GM18909 (cell line): ENCODE data around the gene LRTM2.

Experiments
- ATAC-seq: cut with Tn5 transposase; IDR thresholded peaks from one replicate; pipeline ENCODE4 v1.9.1; 2021; ENCODE audit warnings: mild to moderate bottlenecking; ENCODE audit not compliant: unreplicated experiment, poor library complexity

The LRTM2 gene

GRCh38 chr12:1857086-1857485 is 36.7 kb downstream of the LRTM2 start:
- ATAC-seq: no peak

GRCh38 chr12:1857821-1858220 is 37.5 kb downstream of the LRTM2 start:
- ATAC-seq: no peak

GRCh38 chr12:1858456-1858855 is 38.1 kb downstream of the LRTM2 start:
- ATAC-seq: no peak

- ATAC-seq: no peak
Observed at GRCh38 chr12:1859643-1860042, 39.3 kb downstream of the LRTM2 start.

GRCh38 chr12:1862973-1863372 is 42.6 kb downstream of the LRTM2 start:
- no peak for ATAC-seq

- no peak for ATAC-seq
Observed at GRCh38 chr12:1863823-1864222, 43.5 kb downstream of the LRTM2 start.

- ATAC-seq: no peak
Observed at GRCh38 chr12:1864456-1864855, 44.1 kb downstream of the LRTM2 start.

- ATAC-seq: no peak
Observed at GRCh38 chr12:1864867-1865266, 44.5 kb downstream of the LRTM2 start.

- no peak for ATAC-seq
Observed at GRCh38 chr12:1865284-1865866, 45.0 kb downstream of the LRTM2 start.

- no peak for ATAC-seq
Observed at GRCh38 chr12:1869145-1869544, 48.8 kb downstream of the LRTM2 start.

GRCh38 chr12:1870086-1870485 is 49.7 kb downstream of the LRTM2 start:
- no peak for ATAC-seq

- ATAC-seq: no peak
Observed at GRCh38 chr12:1870998-1871917, 50.9 kb downstream of the LRTM2 start.

- ATAC-seq: no peak
Observed at GRCh38 chr12:1872001-1872400, 51.6 kb downstream of the LRTM2 start.

- ATAC-seq: no peak
Observed at GRCh38 chr12:1872448-1872847, 52.1 kb downstream of the LRTM2 start.

GRCh38 chr12:1873531-1874510 is 53.5 kb downstream of the LRTM2 start:
- ATAC-seq: no peak

- no peak for ATAC-seq
Observed at GRCh38 chr12:1875608-1876007, 55.2 kb downstream of the LRTM2 start.

GRCh38 chr12:1876086-1876485 is 55.7 kb downstream of the LRTM2 start:
- ATAC-seq: no peak

GRCh38 chr12:1877169-1877878 is 57.0 kb downstream of the LRTM2 start:
- no peak for ATAC-seq

GRCh38 chr12:1878214-1878613 is 57.8 kb downstream of the LRTM2 start:
- ATAC-seq: no peak

GRCh38 chr12:1878695-1879094 is 58.3 kb downstream of the LRTM2 start:
- ATAC-seq: no peak
